ENCODE measurements around the gene BSND.

Gene BSND

DNA sequence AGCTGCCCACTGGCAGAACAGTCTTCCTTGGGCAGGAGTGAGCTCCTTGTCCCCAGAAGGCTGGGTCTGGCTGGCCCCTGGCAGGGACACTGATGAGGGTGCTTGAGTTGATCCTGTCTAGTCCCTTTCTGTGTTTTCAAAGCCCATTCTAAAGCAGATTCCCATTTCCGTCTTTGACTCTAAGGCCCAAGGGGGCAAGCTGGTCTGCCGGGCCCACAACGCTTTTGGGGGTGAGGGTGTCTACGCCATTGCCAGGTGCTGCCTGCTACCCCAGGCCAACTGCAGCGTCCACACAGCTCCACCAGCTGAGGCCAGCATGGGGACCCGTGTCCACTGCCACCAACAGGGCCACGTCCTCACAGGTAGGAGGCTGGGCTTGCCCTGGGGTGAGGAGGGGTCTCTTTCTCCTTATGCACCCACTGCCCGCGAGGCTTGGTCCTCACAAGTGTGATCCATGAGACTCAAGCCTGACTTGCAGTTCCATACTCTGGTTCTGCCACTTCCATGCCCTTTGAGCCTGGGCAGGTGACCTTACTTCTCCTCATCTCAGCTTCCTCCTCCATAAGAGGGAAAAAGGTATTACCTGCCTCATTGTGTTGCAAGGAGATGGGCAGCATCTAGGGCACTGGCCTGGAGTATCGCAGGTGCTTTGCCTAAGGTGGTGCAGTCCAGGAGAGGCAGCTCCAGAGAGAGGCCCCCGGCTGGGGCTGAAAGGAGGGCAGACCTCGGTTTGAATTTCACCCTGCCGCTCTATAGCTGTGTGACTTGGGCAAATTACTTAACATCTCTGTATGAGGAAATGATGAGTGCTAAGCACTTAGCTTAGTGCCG, 60.8 kb downstream of the BSND start:
- FAIRE-seq (no peak), DNase-seq (ENCODE audit: insufficient read length, low spot score) (no peak)

DNA sequence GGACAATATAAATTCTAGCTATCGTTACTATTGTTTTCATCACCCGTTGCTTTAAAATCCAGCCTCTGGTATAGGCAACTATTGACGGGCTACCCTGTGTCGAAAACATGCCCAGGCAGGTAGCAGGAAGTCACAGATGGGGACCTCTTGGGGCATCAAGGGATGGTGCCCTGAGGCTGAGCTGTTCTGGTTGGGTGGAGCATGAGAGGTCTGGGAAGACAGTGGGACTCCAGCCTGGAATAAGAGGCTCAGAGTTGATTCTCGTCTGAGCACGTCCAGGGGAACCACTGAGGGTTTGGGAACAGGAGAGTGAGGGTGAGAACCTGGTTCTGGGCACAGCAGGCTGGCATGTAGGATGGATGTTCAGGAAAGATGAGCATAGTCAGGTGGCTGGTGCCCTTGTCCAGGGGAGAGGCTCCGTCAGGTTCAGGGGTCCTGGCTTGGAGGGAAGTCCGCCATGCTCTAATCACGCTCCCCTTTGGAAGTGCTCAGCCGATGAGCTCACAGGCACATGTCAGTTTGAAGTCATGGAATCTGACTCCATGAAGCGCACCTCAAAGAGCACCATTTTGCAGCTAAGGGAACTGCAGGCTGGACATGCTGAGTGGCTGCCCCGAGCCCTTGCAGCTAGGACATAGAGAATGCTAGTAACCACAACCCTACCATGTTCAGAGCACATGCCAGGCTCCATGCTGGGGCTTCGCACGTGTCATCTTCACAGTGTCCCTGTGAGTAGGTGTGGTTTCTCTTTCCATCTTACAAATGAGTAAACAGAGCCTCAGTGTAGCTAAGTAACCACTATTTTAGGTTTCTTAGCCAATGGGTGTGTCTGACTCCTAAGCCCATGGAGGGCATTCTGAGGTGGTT, 61.6 kb downstream of the BSND start:
- FAIRE-seq (no peak), DNase-seq (ENCODE audit: insufficient read length, low spot score) (no peak)

DNA sequence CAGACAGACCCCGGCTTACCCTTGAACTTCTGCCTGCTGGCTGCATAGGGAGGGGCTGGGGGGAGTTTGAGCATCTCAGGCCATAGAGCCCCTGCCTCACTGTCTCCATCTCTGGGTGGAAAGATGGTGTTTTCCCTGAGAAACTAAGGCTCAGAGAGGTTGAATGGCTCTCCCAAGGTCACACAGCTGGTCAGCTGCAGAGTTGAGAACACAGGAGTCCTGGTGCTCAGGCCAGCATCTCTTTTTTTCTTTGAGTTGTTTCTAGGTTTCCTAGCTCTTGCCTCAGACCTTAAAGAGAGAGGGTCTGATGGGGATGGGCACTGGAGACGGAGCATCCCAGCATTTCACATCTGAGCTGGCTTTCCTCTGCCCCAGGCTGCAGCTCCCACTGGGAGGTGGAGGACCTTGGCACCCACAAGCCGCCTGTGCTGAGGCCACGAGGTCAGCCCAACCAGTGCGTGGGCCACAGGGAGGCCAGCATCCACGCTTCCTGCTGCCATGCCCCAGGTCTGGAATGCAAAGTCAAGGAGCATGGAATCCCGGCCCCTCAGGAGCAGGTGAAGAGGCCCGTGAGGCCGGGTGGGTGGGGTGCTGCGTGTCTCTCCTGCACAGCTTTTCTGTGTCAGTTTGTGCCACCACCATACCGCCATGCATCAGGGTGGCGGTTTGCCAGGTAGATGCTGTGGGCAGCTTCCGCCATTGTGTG, 62.4 kb downstream of the BSND start:
- FAIRE-seq (no peak), DNase-seq (ENCODE audit: insufficient read length, low spot score) (no peak)

Measured in HTR-8/SVneo (cell line).